ENCODE measurements around the gene GIPC1.
A peak's percentile ranks its signal among the peaks of the same experiment; 100 is the strongest.
"Not testable (repeated sequence)": the region's sequence is repeated elsewhere in the genome, so short reads cannot be mapped to it uniquely, and the experiment has no call there.

GIPC1 gene

GRCh38 chr19:14512406-14512961, 16.6 kb upstream of the GIPC1 start:
- H3K4me3 ChIP-seq (ENCODE audit: low read depth, low read length) = no peak overlapping the region
- no peak for TF ChIP-seq CTCF (IDR thresholded peaks at IDR 0.05; ENCODE audit: insufficient read depth, low read depth, low read length, missing control alignments)
- DNase-seq (ENCODE audit: low read depth) = no peak

GRCh38 chr19:14511229-14511593, 15.3 kb upstream of the GIPC1 start:
- DNase-seq (ENCODE audit: low read depth) = no peak
- H3K4me3 ChIP-seq (ENCODE audit: low read depth, low read length) = no peak overlapping the region
- TF ChIP-seq CTCF (IDR thresholded peaks at IDR 0.05; ENCODE audit: insufficient read depth, low read depth, low read length, missing control alignments) = no peak

- TF ChIP-seq CTCF (IDR thresholded peaks at IDR 0.05; ENCODE audit: insufficient read depth, low read depth, low read length, missing control alignments) = no peak
- H3K4me3 ChIP-seq (ENCODE audit: low read depth, low read length) = no peak overlapping the region
- DNase-seq (ENCODE audit: low read depth) = no peak
These were observed 14.6 kb upstream of the GIPC1 start for GRCh38 chr19:14510311-14511228.

- no peak for TF ChIP-seq CTCF (IDR thresholded peaks at IDR 0.05; ENCODE audit: insufficient read depth, low read depth, low read length, missing control alignments)
- H3K4me3 ChIP-seq (ENCODE audit: low read depth, low read length) = no peak overlapping the region
- no peak for DNase-seq (ENCODE audit: low read depth)
These were observed 12.0 kb upstream of the GIPC1 start for GRCh38 chr19:14507704-14508542.

- peak; percentile 68 for DNase-seq (ENCODE audit: low read depth)
- H3K4me3 ChIP-seq (ENCODE audit: low read depth, low read length) = no peak overlapping the region
- peak; percentile 88 for TF ChIP-seq CTCF (IDR thresholded peaks at IDR 0.05; ENCODE audit: insufficient read depth, low read depth, low read length, missing control alignments)
These were observed 9.7 kb upstream of the GIPC1 start for GRCh38 chr19:14505488-14506239.

- not testable (repeated sequence) for DNase-seq (ENCODE audit: low read depth); H3K4me3 ChIP-seq (ENCODE audit: low read depth, low read length)
These were observed 8.6 kb upstream of the GIPC1 start for GRCh38 chr19:14504575-14504974.

Data from GM12865 (cell line).